SKM-1 treated with dmso at 0.1 percent for 144 hours (cell line): ENCODE results near the gene OR2T35.
"Not testable (repeated sequence)": the region's sequence is repeated elsewhere in the genome, so short reads cannot be mapped to it uniquely, and the experiment has no call there.

Source experiments
- DNase-seq: peaks from one replicate; lab custom pipeline; 2025; ENCODE audit not compliant: unreplicated experiment; lab: John Stamatoyannopoulos, UW

The OR2T35 gene, protein sequence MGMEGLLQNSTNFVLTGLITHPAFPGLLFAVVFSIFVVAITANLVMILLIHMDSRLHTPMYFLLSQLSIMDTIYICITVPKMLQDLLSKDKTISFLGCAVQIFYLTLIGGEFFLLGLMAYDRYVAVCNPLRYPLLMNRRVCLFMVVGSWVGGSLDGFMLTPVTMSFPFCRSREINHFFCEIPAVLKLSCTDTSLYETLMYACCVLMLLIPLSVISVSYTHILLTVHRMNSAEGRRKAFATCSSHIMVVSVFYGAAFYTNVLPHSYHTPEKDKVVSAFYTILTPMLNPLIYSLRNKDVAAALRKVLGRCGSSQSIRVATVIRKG

DNA sequence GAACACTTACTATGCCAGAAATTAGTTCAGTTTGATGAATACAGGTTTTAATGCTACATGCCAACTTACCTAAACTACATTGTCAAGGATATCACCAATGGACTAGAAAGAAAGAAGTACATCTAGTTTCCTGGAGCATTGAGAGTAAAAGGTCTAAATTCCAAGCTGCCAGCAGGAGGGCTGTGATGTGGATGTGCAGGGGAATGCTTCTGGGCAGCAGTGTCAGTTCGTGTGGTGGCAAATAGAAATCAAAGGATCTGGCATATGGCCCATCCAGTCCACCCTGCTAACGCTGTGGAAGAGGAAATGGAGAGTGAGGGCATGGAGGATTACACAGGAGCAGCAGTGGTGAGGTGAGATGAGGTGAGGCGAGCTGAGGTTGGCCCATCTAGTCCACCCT lies at the start of gene OR2T35:
Gene OR2T35, minus strand, starts transcription at position 101 of the 400 bp plus-strand sequence. CDS start 6,020 bp downstream, outside the sequence.
- not testable (repeated sequence) for DNase-seq

DNA sequence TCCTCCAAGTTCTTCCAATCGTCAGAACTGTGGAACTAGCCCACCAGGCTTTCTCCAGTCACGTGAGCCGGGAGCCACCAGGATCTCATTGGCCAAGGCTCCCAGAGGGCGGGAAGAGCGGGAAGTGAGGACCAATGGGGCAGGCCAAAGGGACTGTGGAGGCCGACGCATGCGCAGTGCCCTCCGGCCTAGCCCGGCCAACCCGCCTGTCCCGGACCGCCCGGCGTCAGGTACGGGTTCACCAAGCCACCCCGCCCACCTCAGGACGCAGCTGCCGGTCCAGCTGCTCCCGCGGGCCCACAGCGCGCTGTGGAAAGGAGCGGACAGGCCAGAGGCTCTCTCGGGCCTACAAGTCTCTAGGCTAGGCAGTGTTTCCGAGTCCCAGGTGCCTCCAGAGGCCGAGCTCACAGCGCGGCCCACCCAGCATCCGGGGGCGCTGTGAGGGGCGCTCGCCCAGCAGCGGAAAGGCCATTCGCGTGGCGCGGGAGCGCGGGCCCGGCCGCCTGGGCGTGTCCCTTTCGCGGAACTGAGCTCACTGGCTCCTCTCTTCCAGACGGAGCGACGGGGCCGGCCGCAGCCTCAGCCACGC lies 46.6 kb upstream of the OR2T35 start:
- DNase-seq, result no peak

DNA sequence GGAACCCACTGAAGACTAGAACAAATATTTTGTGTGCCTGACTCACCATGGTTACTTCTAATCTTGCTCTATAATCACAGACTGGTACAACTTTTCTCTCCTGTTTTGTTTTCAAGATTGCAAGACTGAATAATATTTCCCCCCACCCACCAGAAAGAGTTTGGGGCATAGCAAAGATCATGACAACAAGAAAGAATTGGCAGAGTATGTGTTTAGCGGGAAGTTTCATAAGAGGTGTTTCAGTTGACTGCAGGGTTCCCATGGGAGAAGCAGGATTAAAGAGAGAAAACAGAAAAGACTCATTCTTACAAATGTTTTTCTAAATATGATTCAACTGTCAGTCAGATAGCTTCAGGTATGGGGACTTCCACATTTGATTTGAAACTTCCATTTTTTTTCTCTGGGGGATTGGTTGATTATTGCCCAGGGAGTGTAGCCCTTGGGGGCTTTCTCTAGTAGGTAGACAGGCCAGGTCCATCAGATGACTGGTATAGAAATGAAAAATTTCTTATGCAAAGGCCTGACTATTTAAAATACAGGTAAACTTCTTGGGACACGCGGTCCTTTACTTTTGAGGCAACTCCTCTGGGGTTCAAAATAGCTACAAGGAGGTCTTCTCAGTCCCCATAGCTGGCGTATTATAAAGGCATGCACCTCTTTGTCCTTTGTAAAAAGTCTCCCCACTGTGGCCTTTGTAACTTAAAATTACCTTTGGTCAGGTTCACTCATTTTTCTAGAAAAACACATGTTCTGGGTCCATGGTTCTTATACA lies 43.6 kb upstream of the OR2T35 start:
- DNase-seq, result no peak

DNA sequence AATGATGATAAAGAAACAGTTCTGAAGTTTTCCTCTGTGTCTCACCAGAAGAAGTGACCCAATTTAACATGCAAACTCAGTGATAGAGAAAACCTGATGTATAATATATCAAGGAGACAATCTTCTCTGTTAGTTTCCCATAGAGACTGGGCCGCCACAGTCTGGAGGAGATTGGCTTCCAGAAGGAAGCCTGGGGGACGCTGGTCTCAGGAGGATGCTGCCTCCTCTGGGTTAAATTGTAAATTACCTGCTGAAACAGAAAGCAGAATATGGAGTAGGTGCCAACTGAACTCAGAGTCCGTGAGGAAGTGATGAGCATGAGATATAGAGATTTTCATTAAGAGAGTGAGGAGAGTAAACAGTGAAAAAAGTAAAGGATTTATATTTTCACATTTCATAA lies 41.7 kb upstream of the OR2T35 start:
- DNase-seq, result no peak

DNA sequence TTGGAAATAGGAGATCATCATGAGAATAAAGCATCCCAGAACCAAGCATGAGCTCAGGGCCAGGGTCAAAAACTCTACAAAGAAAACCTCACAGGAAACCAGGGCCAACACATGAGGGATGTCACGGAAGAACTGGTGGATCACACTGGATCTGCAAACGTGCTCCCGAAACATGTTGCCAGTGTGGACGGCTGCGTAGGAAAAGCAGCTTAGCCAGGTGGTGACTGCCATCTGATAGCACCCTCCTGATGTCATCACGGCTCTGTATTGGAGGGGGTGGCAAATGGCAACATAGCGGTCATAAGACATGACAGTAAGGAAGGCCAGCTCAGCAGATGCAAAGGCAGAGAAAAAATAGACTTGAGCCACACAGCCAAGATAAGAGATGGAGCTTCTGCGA lies 36.6 kb upstream of the OR2T35 start:
- no peak for DNase-seq

DNA sequence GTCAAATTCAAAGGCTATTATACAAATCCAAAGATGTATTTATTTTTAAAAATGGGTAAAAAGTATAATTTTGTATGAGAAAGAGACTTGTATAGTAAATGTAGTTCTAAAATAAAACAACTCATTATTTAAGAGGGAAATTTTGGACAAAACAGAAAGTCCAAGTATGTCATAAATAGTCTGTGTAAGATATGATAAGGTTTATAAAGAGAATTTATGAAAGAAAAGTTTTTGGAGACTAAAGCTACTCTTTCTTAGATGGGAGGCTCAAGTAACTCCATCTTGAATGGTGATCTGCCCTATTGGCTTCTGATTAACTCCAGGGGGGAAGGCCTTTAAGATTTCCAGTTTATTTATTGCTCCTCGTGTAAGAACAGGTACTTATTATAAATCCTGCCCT lies 24.9 kb upstream of the OR2T35 start:
- peak; percentile 8 for DNase-seq

DNA sequence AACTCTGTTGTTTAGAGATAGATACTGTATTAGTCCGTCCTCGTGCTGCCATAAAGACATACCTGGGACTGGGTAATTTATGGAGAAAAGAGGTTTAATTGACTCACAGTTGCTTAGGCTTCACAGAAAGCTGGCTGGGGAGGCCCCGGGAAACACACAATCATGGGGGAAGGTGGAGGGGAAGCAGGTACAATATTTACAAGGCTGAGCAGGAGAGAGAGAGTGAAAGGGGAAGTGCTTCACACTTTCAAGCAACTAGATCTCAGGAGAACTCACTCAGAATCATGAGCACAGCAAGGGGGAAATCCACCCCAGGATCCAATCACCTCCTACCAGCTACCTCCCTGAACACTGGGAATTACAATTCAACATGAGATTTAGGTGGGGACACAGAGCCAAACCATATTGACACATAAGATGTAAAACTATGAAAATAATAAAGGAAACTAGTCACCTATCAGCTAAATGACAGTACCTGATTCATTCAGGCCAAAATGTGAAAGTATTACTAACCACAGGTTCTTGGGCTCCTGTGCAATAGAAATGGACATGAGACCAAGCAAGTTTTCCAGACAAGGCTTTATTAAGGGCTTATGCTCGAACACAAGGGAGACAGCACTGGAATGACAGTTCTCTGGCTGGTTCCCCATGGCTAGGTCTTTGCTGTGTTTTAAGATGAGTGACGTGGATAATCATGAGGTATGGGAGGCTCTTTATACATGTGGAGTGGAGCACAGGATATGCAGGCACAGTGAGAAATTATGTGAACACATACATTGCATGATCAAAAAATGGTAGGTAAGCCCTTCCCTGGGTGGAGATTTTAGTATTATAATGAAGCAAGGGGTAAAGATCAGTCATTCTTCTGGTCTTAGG lies 18.6 kb upstream of the OR2T35 start:
- peak; percentile 7 for DNase-seq

DNA sequence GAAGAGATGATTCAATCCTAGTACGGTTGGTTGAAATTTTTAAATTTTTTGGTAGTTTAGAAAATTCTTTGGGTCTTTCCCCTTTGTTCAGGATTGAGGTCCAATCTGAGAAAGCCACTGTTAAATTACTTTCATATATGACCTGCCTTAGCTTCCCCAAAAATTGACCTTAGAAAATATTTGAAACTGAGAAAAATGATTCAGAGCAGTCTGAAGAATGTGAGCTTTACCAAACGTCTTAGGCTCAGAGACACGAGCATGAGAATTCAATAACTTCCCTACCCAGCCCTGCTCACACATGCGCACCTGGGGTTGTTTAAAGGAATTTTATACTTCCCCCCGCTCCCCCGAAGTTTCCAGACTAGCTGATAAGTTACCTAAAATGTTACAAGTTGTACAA lies 11.7 kb upstream of the OR2T35 start:
- not testable (repeated sequence) for DNase-seq

DNA sequence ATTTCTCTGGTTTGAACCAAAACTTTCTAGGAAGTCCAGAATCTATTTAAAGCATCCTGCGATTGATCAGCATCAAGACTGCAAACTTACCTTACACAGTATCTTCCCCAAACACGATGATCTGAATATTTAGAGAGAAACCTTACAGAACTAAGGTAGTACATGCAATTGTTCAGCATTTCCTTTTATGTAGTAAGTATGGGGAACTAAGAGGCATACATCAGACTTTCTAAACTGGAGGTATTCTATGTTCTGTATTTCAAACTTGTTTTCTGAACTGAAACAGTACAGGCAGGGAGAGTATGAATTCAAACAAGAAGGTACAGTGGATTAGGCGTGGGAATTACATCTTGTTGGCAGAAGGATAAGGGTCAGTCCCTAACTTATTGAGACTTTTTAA lies 10.3 kb upstream of the OR2T35 start, which contains the start of gene OR2T27:
Gene OR2T27, minus strand, starts transcription at position 175 of the 400 bp plus-strand sequence. CDS start 4,644 bp downstream, outside the sequence.
- DNase-seq, result not testable (repeated sequence)

DNA sequence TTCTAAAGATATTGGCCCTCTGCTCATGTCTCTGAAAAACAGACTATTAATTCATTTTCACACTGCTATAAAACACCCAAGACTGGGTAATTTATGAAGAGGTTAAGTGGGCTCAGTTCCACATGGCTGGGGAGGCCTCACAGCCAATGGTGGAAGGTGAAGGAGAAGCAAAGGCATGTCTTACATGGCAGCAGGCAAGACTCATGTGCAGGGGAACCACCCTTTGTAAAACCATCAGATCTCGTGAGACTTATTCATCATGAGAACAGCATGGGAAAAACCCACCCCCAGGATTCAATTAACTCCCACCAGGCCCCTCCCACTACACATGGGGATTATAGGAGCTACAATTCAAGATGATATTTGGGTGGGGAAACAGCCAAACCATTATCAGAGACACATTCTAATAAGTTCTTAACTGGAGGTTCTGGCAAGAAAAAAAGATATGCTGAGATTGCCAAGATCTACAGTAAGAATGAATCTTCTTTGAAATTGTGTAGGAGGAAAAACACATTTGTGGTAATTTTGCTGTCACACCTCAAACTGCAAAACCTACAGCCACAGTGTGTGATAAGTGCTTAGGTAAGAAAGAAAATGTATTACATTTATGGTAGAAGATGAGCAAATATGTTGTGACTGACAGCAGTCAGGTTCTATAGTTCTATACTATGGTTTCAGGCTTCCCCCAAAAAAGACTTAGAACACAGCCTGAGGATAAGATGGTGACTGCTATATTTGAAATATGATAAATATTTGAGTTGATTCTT lies 3.9 kb upstream of the OR2T35 start:
- DNase-seq, result not testable (repeated sequence)

DNA sequence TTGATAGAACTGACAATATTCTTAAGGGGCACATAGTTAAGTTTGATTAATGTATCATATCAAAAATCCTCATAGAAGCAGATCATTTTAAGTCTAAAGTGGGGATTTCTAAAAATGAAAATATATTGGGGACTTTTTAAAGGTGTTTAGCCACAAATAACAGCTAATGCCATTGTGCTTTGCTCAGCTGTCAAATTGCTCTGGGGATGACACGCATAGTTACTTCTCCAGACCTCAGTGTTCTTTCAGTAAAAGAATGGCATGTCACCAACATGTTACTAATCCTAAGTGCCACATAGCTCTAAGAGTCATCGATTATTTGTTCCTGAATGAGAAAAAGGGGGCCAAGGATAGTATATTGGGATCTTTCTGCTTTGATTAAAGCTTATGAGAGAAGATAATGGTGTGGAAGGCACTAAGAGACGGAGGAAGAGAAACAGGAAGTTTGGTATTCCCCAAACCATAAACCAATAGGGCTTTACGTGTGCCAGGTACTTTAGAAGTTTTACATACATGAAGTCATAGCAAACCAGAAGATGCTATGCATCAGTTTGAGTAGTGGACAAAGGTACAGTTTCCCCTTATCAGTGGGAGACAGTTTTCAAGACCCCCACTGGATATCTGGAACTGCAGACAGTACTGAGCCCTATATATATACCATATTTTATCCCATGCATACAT lies 2.0 kb downstream of the OR2T35 start:
- DNase-seq, result not testable (repeated sequence)

DNA sequence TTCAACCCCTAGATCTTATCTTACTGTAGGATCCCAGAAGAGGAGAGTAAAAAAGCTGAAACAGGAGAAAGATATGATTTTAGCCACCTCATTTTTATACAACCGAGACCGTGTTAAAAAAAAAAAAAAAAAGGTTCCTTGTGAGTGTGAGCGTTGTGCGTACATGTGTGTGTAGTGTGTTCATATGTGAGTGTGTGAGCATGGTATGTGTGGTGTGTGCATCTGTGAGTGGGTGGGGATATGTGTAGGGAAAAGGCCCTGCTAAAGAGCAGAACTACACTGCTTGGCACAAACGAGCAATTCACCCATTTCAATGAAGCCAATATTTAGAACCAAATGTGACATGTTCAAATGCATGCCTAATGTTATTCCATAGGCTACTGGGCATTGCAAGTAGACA lies 3.5 kb downstream of the OR2T35 start:
- DNase-seq, result not testable (repeated sequence)

DNA sequence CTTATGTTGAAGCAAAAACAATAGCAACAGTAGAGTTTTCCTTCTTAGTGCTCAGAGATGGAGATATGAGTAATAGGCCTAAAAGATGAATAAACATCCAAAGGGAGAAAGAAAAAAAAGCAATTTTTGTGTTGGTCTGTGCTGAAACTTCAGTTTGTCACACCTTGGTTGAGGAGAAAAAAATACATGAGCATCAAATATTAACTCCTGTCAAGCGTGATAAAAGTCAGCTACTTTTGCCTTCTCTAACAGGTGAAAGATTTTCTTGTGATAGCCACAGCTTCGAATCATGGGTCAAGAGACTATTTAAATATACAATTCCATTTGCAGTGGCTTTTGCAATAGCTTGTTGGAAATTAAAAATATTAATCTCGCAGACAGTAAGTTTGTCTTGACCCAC lies 4.2 kb downstream of the OR2T35 start:
- DNase-seq, result not testable (repeated sequence)

DNA sequence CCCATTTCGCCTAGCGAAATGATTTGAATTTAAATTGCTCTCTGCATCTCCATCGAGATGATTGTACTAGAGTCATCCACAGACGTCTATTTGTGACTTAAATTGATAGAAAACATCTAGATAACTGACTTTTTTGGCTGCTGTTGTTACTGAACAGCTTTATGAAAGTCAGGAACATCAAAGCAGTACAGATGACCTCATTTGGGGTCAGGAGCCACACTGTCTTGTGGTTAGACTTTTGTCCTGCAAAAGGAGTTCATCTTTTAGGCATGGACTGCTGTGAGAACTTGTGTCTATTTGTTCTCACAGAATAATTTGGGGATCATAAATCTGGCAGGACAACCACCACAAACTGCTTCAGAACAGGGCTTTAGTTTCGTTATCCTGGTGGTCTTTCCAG lies 5.4 kb downstream of the OR2T35 start:
- DNase-seq, result not testable (repeated sequence)

DNA sequence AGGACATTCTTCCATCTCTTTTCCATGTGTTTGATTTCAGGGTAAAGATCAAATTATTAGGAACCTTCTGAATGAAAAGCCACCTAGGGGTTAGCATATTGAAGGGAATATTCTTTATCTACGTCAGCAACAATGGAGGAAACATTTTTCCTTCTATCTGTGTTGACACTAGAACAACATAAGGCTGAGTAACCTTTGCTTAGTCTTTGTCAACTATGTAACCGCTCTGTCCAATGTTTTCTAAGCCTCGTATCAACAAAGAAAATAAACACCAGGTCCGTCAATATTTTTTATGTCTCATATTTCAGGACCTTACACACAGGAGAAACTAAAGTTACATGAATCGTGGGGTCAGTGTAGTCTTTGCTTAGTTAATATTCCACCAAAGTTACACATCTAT lies 8.5 kb downstream of the OR2T35 start:
- DNase-seq, result not testable (repeated sequence)

DNA sequence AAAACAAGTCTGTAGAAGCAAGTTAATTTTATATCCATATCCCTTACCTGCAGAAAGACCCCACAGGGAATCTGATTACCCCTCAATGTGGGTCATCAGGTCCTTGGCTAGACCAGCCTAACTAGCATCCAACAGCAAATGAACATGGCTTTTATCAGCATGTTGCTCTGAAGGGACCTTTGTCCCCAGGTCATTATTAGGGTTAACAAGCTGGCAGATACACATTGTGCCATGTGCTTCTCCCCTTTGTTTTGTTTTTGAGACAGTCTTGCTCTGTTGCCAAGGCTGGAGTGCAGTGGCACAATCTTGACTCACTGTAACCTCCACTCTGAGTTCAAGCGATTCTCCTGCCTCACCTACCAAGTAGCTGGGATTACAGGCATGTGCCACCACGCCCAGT lies 10.1 kb downstream of the OR2T35 start, which contains the start of gene OR2T11:
Gene OR2T11, minus strand, starts transcription at position 101 of the 400 bp plus-strand sequence. CDS start 7,963 bp downstream, outside the sequence.
- not testable (repeated sequence) for DNase-seq

DNA sequence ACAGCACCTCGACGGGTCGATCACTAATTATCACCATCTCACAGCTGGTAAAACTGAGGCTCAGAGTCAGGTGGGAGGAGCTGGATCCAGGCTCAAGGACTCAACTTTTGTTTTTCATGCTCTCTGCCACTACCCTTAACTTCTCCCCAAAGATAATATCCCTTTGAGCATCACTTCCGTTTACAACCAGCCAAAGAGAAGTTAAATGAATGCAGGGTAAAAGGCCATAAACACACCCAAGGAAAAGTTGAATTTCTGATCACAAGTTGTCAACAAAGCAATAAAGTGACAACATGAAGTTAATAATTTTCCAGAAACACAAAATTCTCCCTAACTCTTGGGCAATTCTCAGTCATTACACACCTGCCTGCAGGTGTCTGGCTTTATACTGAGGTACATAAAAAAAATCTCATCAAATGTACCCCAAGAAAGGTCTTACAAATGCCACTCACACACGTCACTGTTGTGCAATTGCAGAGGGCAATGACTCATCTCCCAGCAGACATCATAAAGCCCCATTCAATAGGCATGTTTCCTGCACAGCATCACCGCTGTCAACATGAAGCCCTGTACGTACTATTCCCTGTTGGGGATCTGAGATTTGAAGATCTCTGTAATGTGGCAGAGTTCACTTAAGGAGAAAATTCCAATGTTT lies 13.6 kb downstream of the OR2T35 start:
- DNase-seq, result no peak

DNA sequence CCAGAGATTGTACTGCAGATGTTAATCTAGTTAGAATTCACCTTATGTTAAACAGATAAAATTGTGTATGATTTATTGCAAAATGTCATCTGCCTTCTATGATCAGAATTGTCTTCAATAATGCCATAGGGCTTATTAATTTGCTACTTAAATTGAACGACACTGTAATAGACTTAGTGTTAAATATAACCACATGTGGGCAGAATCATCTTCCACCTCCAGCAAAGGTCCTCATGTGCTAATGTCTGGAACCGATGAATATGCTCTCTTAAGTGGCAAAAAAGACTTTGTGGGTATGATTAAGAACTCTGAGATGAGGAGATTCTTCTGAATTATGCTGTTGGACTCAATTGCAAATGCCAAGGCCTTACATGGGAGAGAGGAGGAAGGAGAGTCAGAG lies 14.5 kb downstream of the OR2T35 start:
- DNase-seq, result no peak
